K562 (cell line): ENCODE measurements around the gene EOGT. TPM values are rescaled to one million over a fixed set of nuclear protein-coding genes. Genes with fewer than 3 reads are reported as not detected.

Experiments used
- TBL1XR1 ChIP-seq, 2 experiments: IDR thresholded peaks; 2 replicates each; pipeline ENCODE4 v1.6.1; 2012; ENCODE audit warnings: improper control_type of control experiment in 2 of 2, low read length in 2 of 2, mild to moderate bottlenecking in 1 of 2
- TBP ChIP-seq: optimal IDR thresholded peaks from 2 replicates; pipeline ENCODE3; 2011; ENCODE audit warnings: low read depth, low read length, improper control_type of control experiment
- ZNF436 ChIP-seq: fragments of 250-450, 450-650 bp; sonication (Bioruptor Pico); formaldehyde crosslinking; IDR thresholded peaks from 2 replicates; pipeline ENCODE4 v1.7.0; 2020; ENCODE audit warnings: mild to moderate bottlenecking
- polyA plus RNA-seq, 8 experiments: library from polyadenylated mRNA; depleted of rRNA in 4 of 8; stranded (reverse) in 5 of 8; unstranded in 3 of 8; fragments of >200 nt; fragmentation: Nextera tagmentation in 2 of 8; fragmentation: Illumina TruSeq in 1 of 8; extraction: Ambion mirVana in 2 of 8; extraction: Trizol in 1 of 8; gene quantifications; 2 replicates each; pipeline versions ENCODE4 v1.2.1 to v1.2.3, GENCODE V29; 2011 to 2014; ENCODE audit warnings: inconsistent platforms in 1 of 8, missing spikeins in 1 of 8
- total RNA-seq, 7 experiments: library from RNA; depleted of rRNA in 6 of 7; stranded (reverse); fragments of >200 nt in 6 of 7; fragmentation: Illumina TruSeq in 2 of 7; extraction: Trizol in 2 of 7; gene quantifications; 2 replicates each; pipeline versions ENCODE4 v1.2.1 to v1.2.3, GENCODE V29; 2011 to 2021; ENCODE audit warnings: low replicate concordance in 1 of 7
- TF ChIP-seq, protein P1 (sequence below): fragments of 250-450 bp; sonication (Bioruptor Pico); IDR thresholded peaks from 2 replicates; pipeline ENCODE4 v1.4.0; 2020

Gene EOGT
- total and polyA plus RNA-seq, 9 of the 15 experiments (the other 6 are each of a cell fraction or from before 2014, with no cell fraction given): 3.6 to 17.9 (median 7.4) TPM

DNA sequence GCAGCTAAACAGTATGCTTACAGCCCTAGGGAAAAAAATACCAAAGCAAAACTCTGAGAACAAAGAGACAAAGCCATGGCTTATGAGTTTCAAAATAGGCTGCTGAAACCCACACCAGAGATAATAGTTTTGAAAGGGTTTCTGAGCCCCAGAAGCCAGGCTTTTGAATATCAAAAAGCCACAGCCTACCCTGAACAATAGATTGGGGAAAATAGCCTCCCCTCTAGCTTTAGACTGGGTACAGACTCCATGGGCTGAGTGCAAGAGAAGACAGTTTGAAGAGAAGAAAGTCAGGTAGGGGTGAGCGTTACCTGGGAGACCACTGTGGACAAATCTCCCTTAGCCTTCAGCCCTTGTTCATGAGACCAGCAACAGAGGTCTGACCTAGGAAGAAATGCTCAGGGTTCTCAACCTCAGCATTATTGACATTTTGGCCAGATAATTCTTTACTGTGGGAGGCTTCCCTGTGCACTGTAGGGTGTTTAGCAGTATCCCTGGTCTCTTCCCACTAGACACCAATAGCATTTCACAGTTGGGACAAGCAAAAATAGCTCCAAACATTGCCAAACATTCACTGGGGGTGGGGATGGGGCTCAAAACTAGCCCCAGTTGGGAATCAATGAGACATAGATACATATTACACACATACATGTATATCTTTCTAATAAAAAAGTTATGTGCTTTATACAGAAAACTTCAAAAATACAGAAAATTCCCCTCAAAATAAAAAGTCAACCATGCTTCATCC, 69.6 kb downstream of the EOGT start (continued):
- TF ChIP-seq, protein P1, sequence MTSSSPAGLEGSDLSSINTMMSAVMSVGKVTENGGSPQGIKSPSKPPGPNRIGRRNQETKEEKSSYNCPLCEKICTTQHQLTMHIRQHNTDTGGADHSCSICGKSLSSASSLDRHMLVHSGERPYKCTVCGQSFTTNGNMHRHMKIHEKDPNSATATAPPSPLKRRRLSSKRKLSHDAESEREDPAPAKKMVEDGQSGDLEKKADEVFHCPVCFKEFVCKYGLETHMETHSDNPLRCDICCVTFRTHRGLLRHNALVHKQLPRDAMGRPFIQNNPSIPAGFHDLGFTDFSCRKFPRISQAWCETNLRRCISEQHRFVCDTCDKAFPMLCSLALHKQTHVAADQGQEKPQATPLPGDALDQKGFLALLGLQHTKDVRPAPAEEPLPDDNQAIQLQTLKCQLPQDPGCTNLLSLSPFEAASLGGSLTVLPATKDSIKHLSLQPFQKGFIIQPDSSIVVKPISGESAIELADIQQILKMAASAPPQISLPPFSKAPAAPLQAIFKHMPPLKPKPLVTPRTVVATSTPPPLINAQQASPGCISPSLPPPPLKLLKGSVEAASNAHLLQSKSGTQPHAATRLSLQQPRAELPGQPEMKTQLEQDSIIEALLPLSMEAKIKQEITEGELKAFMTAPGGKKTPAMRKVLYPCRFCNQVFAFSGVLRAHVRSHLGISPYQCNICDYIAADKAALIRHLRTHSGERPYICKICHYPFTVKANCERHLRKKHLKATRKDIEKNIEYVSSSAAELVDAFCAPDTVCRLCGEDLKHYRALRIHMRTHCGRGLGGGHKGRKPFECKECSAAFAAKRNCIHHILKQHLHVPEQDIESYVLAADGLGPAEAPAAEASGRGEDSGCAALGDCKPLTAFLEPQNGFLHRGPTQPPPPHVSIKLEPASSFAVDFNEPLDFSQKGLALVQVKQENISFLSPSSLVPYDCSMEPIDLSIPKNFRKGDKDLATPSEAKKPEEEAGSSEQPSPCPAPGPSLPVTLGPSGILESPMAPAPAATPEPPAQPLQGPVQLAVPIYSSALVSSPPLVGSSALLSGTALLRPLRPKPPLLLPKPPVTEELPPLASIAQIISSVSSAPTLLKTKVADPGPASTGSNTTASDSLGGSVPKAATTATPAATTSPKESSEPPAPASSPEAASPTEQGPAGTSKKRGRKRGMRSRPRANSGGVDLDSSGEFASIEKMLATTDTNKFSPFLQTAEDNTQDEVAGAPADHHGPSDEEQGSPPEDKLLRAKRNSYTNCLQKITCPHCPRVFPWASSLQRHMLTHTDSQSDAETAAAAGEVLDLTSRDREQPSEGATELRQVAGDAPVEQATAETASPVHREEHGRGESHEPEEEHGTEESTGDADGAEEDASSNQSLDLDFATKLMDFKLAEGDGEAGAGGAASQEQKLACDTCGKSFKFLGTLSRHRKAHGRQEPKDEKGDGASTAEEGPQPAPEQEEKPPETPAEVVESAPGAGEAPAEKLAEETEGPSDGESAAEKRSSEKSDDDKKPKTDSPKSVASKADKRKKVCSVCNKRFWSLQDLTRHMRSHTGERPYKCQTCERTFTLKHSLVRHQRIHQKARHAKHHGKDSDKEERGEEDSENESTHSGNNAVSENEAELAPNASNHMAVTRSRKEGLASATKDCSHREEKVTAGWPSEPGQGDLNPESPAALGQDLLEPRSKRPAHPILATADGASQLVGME (CRISPR knock-in tag): no peak
- TF ChIP-seq TBL1XR1 (IDR thresholded peaks at IDR 0.05; ENCODE audit: low read length in 2 of 2) (no peak), TBP (no peak), ZNF436 (CRISPR knock-in tag) (no peak)
